GM19023 (cell line): ENCODE data around the gene B4GALNT4.
"Not testable (repeated sequence)": the region's sequence is repeated elsewhere in the genome, so short reads cannot be mapped to it uniquely, and the experiment has no call there.

Experiments used
- ATAC-seq: cut with Tn5 transposase; IDR thresholded peaks from one replicate; pipeline ENCODE4 v1.9.1; 2021; ENCODE audit warnings: mild to moderate bottlenecking, moderate library complexity; ENCODE audit not compliant: unreplicated experiment

B4GALNT4 gene

DNA sequence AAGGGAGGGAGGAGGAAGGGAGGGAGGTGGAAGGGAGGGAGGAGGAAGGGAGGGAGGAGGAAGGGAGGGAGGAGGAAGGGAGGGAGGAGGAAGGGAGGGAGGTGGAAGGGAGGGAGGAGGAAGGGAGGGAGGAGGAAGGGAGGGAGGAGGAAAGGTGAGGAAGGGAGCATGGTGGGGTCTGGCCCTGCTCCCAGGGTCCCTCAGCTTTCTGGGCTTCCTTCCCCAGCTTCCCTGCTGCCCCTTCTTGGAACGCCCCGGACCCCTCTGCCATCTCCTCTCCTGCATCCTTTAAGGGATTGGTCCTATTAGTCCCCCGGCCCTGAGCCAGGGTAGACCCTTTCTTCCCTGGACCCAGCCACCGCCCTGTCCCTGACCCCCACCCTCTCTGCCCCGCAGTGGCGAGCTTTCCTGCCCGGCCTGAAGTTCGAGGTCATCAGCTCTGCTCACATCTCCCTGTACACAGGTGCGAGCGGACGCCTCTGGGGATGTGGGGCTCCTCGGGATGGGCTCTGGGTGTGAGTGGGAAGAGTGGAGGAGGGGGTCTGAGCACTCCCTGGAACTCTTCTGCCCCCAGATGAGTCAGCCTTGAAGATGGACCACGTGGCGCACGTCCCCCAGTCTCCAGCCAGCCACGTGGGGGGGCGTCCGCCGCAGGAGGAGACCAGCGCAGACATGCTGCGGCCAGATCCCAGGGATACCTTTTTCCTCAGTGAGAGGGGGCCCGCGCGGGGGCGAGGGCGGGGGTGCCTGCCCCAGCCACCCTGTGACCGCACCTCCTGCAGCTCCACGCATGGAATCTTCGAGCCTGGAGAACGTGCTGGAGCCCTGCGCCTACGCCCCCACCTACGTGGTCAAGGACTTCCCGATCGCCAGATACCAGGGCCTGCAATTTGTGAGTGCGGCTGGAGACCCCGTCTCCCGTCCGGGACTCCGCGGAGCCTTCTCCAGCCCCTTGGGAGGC is 6.0 kb downstream of the B4GALNT4 start:
- no peak for ATAC-seq

GRCh38 chr11:376531-377173 is 7.4 kb downstream of the B4GALNT4 start:
- no peak for ATAC-seq

DNA sequence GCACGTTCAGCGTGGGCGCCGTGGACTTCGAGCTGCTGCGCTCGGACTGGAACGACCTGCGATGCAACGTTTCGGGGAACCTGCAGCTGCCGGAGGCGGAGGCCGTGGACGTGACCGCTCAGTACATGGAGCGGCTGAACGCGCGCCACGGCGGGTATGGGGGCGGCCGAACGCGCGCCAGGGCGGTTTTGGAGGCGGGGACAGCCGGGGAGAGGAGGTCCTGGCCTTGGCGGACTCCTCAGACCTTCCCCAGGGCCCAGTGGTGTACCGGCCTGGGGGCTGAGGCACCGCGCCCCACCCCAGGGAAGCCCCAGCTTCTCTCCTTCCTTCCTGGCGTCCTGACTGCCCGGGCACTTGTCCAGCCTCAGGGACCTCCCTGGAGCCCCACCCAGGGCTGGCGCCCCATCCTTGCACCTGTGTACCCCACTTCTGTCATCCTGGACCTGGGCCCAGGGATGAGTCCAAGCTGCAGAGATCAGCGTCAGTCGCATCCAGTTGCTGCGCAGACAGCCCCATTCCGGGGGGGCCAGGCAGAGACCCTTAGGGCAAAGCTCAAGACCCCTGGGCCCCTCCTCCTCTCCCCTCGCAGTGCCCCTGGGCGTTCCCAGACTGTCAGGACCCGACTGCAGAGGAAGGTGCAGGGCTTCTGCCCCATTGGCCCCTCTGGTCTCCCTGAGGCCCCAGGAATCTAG is 8.0 kb downstream of the B4GALNT4 start:
- no peak for ATAC-seq

DNA sequence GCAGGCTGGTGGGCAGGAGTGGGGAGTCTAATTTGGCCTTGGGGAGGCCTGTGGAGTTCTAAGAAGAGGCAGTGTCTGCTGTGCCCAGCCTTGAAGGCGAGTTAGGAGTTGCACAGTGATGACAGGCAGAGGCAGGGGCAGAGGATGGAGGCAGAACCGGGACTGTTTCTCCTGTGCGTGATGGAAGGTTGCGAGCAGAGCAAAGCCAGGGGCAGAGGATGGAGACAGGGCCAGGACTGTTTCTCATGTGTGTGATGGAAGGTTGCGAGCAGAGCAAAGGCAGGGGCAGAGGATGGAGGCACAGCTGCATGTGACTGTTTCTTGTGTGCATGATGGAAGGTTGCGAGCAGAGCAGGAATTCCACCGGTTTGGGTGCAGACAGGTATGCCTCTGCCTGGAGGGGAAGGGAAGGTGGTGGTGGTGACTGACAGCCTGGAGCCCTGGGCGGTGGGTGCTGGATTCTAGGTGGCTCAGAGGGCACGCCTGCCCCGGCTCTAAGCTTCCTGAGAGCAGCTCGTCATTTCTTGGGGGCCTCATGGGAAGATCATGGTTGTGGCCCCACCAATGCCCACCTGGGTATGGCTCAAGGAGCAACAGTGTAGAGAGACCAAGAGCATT is 8.7 kb downstream of the B4GALNT4 start:
- ATAC-seq = no peak

DNA sequence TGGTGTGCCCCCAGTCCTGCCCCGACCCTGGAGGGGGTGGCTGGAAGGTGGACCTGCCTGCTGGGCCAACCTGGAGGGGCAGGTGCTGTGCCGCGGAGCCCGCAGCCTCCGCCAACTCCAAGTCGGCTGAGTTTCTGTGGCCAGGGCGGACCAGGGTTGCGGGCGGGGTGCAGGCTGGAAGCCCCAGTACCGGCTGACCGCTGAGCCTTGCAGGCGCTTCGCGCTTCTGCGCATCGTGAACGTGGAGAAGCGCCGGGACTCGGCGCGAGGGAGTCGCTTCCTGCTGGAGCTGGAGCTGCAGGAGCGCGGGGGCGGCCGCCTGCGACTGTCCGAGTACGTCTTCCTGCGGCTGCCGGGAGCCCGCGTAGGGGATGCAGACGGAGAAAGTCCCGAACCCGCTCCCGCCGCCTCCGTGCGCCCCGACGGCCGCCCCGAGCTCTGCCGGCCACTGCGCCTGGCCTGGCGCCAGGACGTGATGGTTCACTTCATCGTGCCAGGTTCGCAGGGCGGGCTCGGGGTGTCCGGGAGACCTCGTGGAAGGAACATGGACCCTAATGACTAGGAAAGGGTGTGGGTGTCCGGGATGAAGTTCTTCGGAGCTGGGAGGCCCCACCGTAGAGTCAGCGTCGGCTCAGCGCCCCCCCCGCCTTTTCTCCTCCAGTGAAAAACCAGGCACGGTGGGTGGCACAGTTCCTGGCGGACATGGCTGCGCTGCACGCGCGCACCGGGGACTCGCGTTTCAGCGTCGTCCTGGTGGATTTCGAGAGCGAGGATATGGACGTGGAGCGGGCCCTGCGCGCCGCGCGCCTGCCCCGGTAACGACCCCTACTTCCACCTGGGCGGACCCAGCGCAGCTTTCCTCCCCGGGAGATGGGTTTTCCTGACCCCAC is 10.2 kb downstream of the B4GALNT4 start:
- no peak for ATAC-seq

DNA sequence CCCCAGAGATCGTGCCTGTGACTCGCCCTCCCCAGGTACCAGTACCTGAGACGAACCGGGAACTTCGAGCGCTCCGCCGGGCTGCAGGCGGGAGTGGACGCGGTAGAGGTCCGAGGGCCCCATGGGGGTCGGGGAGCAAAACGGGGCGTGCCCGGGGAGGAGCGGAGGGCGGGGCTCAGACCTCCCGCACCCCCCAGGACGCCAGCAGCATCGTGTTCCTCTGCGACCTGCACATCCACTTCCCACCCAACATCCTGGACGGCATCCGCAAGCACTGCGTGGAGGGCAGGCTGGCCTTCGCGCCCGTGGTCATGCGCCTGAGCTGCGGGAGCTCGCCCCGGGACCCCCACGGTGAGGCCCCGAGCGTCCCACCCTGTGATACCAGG is 10.8 kb downstream of the B4GALNT4 start:
- no peak for ATAC-seq

- ATAC-seq = no peak
Observed at GRCh38 chr11:380491-380890, 11.2 kb downstream of the B4GALNT4 start.

DNA sequence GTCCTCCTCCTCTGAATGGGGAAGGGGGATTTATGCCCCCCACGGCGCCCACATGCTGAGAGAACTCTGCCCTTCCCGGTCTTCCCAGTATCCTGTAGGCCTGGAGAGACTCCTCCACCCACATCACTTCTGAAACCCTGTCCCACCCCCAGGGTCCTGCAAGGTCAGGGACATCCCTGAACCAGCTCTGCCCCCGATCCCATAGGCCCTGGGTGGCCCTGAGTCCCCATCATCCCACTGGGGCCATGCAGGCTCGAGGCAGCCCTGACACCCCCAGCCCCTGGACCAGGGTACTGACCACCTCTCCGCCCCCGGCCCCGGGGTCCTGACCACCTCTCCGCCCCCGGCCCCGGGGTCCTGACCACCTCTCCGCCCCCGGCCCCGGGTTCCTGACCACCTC is 11.7 kb downstream of the B4GALNT4 start:
- ATAC-seq = no peak

- ATAC-seq = no peak
Observed at GRCh38 chr11:381501-382072, 12.3 kb downstream of the B4GALNT4 start.

DNA sequence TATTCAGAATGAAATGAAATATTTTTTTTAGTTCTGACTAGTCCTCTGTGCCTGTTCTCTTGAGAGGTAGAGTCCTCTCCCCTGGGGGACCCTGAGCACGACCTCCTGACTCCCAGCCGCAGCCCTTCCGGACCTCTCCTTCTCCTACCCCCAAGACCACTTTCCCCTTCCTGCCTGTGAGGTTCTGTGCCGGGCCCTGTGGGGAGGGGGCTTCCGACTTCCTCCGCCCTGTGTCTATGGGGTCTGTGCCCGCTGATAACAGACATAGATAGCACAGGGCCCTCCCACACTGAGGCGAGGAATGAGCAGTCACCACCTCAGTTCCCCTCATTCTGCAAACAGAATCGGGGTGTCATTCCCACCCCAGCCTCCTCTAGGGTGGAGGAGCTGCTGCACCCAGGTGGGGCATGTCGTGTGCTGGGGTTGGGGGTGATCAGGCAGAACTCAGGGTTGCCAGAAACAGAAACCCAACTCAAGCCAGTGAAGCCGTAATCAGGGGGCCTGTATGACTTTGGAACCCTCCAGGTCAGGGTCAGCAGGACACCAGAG is 12.9 kb downstream of the B4GALNT4 start:
- ATAC-seq = no peak

GRCh38 chr11:383431-383830 is 14.1 kb downstream of the B4GALNT4 start:
- ATAC-seq = no peak

GRCh38 chr11:384511-384910 is 15.2 kb downstream of the B4GALNT4 start:
- no peak for ATAC-seq

- ATAC-seq = no peak
Observed at GRCh38 chr11:385594-386351, 16.5 kb downstream of the B4GALNT4 start.

DNA sequence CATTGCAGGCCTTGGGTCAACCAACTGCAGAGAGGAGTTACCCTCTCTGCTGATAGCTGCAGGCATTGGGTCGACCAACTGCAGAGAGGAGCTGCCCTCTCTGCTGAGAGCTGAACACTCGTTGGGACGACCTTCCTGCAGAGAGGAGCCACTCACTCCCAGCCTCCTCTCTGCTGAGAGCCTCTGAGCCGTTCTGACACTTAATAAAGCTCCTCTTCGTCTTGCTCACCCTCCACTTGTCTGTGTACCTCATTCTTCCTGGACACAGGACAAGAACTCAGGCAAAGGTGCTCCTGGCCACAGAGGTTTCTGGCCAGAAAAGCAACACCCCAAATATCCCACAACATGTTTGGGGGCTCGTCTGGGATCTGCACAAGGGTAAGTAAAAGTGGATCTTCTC is 17.2 kb downstream of the B4GALNT4 start:
- no peak for ATAC-seq

GRCh38 chr11:387193-387793 is 18.0 kb downstream of the B4GALNT4 start:
- ATAC-seq = no peak

DNA sequence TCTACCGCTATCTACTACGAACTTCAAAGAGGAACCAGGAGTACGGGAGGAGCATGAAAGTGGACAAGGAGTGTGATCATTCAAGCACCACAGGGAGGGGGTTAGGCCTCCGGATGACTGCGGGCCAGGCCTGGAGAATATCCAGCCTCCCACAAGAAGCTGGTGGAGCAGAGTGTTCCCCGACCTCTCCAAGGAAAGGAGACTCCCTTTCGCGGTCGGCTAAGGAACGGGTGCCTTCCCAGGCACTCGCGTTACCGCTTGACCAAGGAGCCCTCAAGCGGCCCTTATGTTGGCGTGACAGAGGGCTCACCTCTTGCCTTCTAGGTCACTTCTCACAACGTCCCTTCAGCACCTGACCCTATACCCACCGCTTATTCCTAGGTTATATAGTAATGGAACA is 20.1 kb downstream of the B4GALNT4 start:
- not testable (repeated sequence) for ATAC-seq

- no peak for ATAC-seq
Observed at GRCh38 chr11:390175-390574, 20.9 kb downstream of the B4GALNT4 start.
